Posterior cingulate gyrus (tissue), 11 donors: ENCODE results near the gene MANSC1.
"Not testable (repeated sequence)": the region's sequence is repeated elsewhere in the genome, so short reads cannot be mapped to it uniquely, and the experiment has no call there.

Experiments used
- DNase-seq, 10 donors: peaks; one replicate each; pipeline versions ENCODE4 v3.0.0 to v3.0.0-alpha.2; 2020 to 2021; ENCODE audit warnings: mixed read lengths in 3 of 10
- intact Hi-C: fragments of 100-400 bp; cut with DNase I; formaldehyde crosslinking; loops from one replicate; pipeline ENCODE4 v1.15.1; 2023

Gene MANSC1

GRCh38 chr12:12333407-12334366 is 16.4 kb downstream of the MANSC1 start:
- peak in 4 of 10 donors; percentile 26 to 78 (median 26) for DNase-seq
- intact Hi-C loops, result loop anchor here (2.0 kb wide), 1 partner anchor 253 kb away; no protein-coding TSS in a partner anchor

- no peak for DNase-seq
- intact Hi-C loops, result no loop called here
These were observed 18.1 kb downstream of the MANSC1 start for GRCh38 chr12:12331896-12332295.

- intact Hi-C loops, result no loop called here
- peak in 2 of 10 donors; percentile 9 to 13 for DNase-seq
These were observed 18.7 kb downstream of the MANSC1 start for GRCh38 chr12:12331244-12331771.

- DNase-seq, result no peak
- intact Hi-C loops, result loop anchor here (1.0 to 2.0 kb wide), 2 partner anchors 61 to 247 kb away; partner anchors contain the start of gene LRP6
These were observed 22.2 kb downstream of the MANSC1 start for GRCh38 chr12:12327802-12328201.

- intact Hi-C loops, result loop anchor here (2.0 kb wide), 1 partner anchor 59 kb away; the partner anchor contains the start of gene LRP6
- no peak for DNase-seq
These were observed 23.8 kb downstream of the MANSC1 start for GRCh38 chr12:12326262-12326661.

- intact Hi-C loops, result no loop called here
- DNase-seq, result no peak
These were observed 26.5 kb downstream of the MANSC1 start for GRCh38 chr12:12323591-12323990.

GRCh38 chr12:12323118-12323517 is 26.9 kb downstream of the MANSC1 start:
- intact Hi-C loops, result no loop called here
- DNase-seq, result no peak

- DNase-seq, result peak in 1 of 10 donors; percentile 22
- intact Hi-C loops, result no loop called here
These were observed 30.4 kb downstream of the MANSC1 start for GRCh38 chr12:12319451-12320183.

- intact Hi-C loops, result no loop called here
- peak in 1 of 10 donors; percentile 4 for DNase-seq
These were observed 34.2 kb downstream of the MANSC1 start for GRCh38 chr12:12315838-12316237.

GRCh38 chr12:12310695-12311094 is 39.3 kb downstream of the MANSC1 start:
- peak in 1 of 10 donors; percentile 48 for DNase-seq
- intact Hi-C loops, result not testable (repeated sequence)

GRCh38 chr12:12305568-12306300 is 44.3 kb downstream of the MANSC1 start:
- no peak for DNase-seq
- intact Hi-C loops, result no loop called here

GRCh38 chr12:12302976-12303375 is 47.1 kb downstream of the MANSC1 start:
- no peak for DNase-seq
- intact Hi-C loops, result no loop called here

- intact Hi-C loops, result no loop called here
These were observed 48.9 kb downstream of the MANSC1 start for GRCh38 chr12:12301122-12301521.

GRCh38 chr12:12297201-12297830 is 52.7 kb downstream of the MANSC1 start:
- intact Hi-C loops, result no loop called here
- DNase-seq, result no peak

More at GRCh38 chr12:12301122-12301521, 48.9 kb downstream of the MANSC1 start:
- no peak for DNase-seq

- intact Hi-C loops, result no loop called here
These were observed 55.6 kb downstream of the MANSC1 start for GRCh38 chr12:12294215-12295005.

GRCh38 chr12:12290206-12290605 is 59.8 kb downstream of the MANSC1 start:
- no peak for DNase-seq
- intact Hi-C loops, result no loop called here

More at GRCh38 chr12:12294215-12295005, 55.6 kb downstream of the MANSC1 start:
- peak in 1 of 10 donors; percentile 8 for DNase-seq

GRCh38 chr12:12286441-12286840 is 63.6 kb downstream of the MANSC1 start:
- intact Hi-C loops, result no loop called here

GRCh38 chr12:12282761-12283425 is 67.1 kb downstream of the MANSC1 start:
- no peak for DNase-seq
- intact Hi-C loops, result no loop called here

More at GRCh38 chr12:12286441-12286840, 63.6 kb downstream of the MANSC1 start:
- no peak for DNase-seq
